Measurements from ENCODE around the gene AGAP1. TPM values are rescaled to one million over a fixed set of nuclear protein-coding genes. Genes with fewer than 3 reads are reported as not detected.
"Not testable (repeated sequence)": the region's sequence is repeated elsewhere in the genome, so short reads cannot be mapped to it uniquely, and the experiment has no call there.

The AGAP1 gene
- polyA plus RNA-seq, 3 donors from 2014 or later: 0.18 to 2.3 (median 0.21) TPM

DNA sequence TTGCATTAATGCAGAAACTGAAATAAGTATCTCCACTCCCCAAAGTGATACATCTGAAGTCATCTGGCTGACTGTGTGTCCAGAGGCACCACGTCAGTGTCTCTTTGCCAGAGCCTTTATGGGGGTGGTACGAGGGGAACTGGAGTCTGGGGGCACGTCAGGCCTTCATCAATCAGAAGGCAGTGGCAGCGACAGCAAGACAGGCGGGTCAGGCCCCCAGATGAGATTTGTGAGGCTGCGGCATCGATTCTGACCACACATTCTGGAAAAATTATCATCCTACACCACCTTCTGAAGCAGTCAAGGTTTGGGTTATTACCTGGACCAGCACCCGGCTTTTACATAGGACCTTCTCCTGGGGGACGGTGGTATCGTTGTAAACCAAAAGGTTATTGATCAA is 450.7 kb downstream of the AGAP1 start:
- Mint-ChIP-seq H3K36me3 (peaks cover 5 to 12% (median 8%) of the 10 kb centered on the region in 3 donors), H3K9me3 (no peaks in the 10 kb centered on the region), H3K27me3 (ENCODE audit: low read depth in 3 of 3) (peaks cover 1 to 3% (median 3%) of the 10 kb centered on the region in 3 donors), H3K4me3 (no peak overlapping the region), H3K4me1 (peaks cover 0 to 2% of the 10 kb centered on the region in 2 donors), H3K27ac (no peak overlapping the region)
- DNase-seq: no peak

DNA sequence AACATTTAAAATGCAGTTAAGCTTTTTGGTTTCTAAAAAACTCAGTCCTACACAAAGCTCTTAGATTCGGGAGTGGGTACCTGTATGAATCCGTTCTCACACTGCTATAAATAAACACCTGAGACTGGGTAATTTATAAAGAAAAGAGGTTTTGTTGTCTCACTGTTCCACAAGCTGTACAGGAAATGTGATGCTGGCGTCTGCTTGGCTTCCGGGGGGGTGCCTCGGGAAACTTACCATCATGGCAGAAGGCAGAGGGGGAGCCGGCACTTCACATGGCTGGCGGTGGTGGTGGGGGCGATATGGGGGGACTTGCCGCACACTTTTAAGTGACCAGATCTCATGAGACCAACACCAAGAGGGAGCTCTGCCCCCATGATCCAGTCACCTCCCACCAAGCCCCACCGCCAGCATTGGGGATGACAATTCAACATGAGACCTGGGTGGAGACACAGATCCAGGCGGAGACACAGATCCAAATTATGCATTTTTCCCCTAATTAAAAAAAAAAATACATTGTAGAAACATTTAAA is 451.8 kb downstream of the AGAP1 start:
- Mint-ChIP-seq H3K36me3 (peaks cover 0 to 7% (median under 1%) of the 10 kb centered on the region in 3 donors), H3K4me3 (no peak overlapping the region), H3K9me3 (no peaks in the 10 kb centered on the region), H3K4me1 (peaks cover 0 to 2% of the 10 kb centered on the region in 2 donors), H3K27ac (no peak overlapping the region), H3K27me3 (ENCODE audit: low read depth in 3 of 3) (peaks cover 3 to 4% (median 3%) of the 10 kb centered on the region in 3 donors)
- no peak for DNase-seq

DNA sequence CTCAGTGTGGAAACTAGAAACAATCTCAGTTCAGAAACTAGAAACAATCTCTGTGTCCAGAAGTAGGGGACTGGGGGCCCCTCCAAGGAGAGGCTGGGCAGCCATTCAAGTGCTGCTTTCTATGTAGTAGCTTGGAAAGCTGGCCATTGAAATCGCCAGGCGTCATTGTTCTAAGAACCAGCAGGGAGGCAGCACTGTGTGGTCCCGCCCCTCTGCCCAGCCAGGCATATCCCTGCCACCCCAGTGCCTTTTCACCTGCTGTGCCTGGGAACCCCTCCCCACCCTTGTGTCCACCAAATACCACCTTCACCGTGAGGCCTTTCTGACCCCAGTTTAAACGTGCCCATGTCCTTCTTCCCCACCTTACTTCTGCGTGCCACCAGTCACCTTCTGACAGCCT is 452.7 kb downstream of the AGAP1 start:
- no peaks in the 10 kb centered on the region for H3K9me3 Mint-ChIP-seq
- H3K4me3 Mint-ChIP-seq: no peak overlapping the region
- H3K36me3 Mint-ChIP-seq: peaks cover 0 to 4% (median 0%) of the 10 kb centered on the region in 3 donors
- DNase-seq: no peak
- H3K4me1 Mint-ChIP-seq: peaks cover 6 to 8% of the 10 kb centered on the region in 2 donors
- peaks cover 3 to 4% (median 3%) of the 10 kb centered on the region in 3 donors for H3K27me3 Mint-ChIP-seq (ENCODE audit: low read depth in 3 of 3)
- no peak overlapping the region for H3K27ac Mint-ChIP-seq

DNA sequence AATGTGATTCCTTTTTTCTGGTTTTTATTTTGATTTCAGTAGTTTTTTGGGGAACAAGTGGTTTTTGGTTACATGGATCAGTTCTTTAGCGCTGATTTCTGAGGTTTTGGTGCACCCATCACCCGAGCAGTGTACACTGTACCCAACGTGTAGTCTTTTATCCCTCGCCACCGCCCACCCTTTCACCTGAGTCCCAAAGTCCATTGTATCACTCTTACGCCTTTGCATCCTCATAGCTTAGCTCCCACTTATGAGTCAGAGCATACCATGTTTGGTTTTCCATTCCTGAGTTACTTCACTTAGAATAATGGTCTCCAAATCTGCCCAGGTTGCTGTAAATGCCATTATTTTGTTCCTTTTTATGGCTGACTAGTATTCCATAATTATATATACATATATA is 453.2 kb downstream of the AGAP1 start:
- not testable (repeated sequence) for H3K36me3 Mint-ChIP-seq; H3K9me3 Mint-ChIP-seq; H3K27me3 Mint-ChIP-seq (ENCODE audit: low read depth in 3 of 3); H3K27ac Mint-ChIP-seq; H3K4me3 Mint-ChIP-seq; DNase-seq
- peaks cover 11 to 13% of the 10 kb centered on the region in 2 donors for H3K4me1 Mint-ChIP-seq

DNA sequence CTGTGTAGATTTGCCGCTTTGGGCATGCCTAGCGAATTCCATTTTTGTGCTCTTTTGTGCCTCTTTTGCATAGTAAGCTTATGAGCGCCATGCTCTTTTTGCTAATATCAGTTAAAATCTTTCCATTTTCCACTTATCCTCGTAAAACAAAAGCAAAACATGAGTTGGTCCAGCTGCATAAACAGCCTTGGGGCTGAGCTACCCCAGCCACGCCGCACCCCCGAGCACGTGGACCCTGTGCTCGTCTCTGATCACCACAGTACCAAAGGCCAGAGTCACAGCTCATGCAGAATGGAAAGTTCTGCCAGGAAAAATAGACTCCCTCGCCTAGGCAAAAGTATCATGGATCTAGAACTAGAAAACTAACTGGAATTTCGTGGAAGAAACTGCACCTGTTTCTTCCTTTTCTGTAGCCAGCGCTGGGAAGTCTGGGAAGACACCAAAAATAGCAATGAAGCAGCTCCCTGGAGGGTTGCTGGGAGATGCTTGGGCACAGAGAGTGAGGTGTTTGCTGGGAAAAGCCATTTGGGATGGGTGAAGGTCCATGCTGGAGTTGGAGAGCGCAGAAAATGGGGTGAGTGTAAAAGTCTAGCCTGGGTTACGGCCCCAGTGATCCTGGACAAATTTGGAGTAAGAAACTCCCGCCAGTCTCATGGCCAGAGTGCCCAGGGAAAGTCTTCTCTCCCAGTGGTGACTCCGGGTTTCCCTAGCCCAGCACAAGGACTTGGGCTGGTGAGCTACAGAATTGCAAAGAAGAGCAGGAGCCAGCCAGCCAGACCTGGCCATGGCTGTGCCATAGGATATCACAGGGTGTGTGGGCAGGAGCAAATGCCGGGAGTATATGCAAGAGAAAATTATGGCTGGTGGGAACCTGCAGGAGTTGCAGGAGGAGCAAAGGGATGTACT is 456.0 kb downstream of the AGAP1 start:
- Mint-ChIP-seq H3K27ac (no peak overlapping the region), H3K9me3 (no peaks in the 10 kb centered on the region), H3K27me3 (ENCODE audit: low read depth in 3 of 3) (peaks cover 3 to 6% (median 4%) of the 10 kb centered on the region in 3 donors), H3K4me1 (peaks cover 32 to 35% of the 10 kb centered on the region in 2 donors), H3K36me3 (peaks cover 0 to 4% (median 2%) of the 10 kb centered on the region in 3 donors), H3K4me3 (no peak overlapping the region)
- DNase-seq: no peak

DNA sequence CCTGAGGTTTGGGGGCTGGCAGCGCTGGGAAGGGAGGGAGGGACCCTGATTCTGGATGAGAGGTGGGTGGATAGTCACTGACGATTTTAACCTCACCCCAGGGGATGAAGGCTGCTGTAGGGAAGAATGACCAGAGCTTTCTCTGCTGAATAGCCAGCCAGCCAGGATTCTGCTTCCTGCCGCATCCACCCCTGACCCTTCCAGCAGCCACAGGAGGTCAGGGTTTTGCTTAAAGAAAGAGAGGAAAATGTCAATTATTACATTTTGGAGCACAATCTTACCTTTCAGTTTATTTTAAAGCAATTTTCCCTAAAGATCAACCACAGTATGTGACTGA is 456.6 kb downstream of the AGAP1 start:
- Mint-ChIP-seq H3K27me3 (ENCODE audit: low read depth in 3 of 3) (peaks cover 3 to 6% (median 3%) of the 10 kb centered on the region in 3 donors), H3K9me3 (no peaks in the 10 kb centered on the region), H3K27ac (no peak overlapping the region), H3K36me3 (peaks cover 0 to 4% (median 3%) of the 10 kb centered on the region in 3 donors), H3K4me1 (peaks cover 38 to 41% of the 10 kb centered on the region in 2 donors), H3K4me3 (no peak overlapping the region)
- DNase-seq: no peak

DNA sequence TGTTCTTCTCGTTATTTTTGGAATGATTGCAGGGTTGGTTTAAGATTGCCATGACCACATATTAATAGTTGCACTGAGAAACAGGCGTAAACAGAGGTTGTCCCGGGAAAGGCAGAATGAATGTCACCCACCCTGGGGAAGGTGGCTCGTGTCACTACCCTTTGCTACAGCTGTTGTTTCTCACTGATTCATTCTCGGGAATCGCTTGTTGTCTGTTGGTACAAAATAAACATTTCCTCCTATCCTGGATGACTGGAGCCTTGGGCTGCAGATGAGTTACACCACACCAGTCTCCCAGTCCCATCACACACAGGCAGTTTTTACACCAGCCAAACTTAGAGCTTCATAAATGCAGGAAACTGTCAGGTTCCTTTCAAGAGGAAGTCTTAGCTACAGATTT is 457.6 kb downstream of the AGAP1 start:
- Mint-ChIP-seq H3K27me3 (ENCODE audit: low read depth in 3 of 3) (peaks cover 3 to 6% (median 3%) of the 10 kb centered on the region in 3 donors), H3K27ac (peak overlapping the region in 1 of 6 donors; percentile 32), H3K4me1 (peaks cover 38 to 40% of the 10 kb centered on the region in 2 donors), H3K4me3 (peak overlapping the region in 3 of 5 donors; percentile 12 to 70 (median 65)), H3K9me3 (no peaks in the 10 kb centered on the region), H3K36me3 (peaks cover 0 to 4% (median 3%) of the 10 kb centered on the region in 3 donors)
- no peak for DNase-seq

DNA sequence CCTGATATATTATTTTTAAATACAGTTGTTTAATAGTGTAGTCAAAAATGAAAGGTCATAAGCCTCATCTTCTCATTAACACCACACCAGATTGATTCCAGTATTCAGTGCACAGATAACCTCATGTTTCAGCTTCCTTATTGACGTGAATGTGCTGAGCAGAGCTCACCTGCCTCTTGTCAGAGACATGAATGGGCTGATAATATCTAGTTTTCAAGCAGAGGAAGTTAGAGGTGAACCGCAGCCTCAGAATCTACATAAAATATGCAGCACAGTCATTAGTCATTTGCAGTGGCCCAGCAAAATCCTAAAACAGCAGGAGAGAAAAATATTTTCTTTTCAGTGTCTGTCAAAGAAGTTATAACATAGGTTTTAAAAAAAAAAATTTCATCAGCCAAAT is 458.1 kb downstream of the AGAP1 start:
- peaks cover 0 to 4% (median 3%) of the 10 kb centered on the region in 3 donors for H3K36me3 Mint-ChIP-seq
- H3K4me1 Mint-ChIP-seq: peaks cover 38 to 40% of the 10 kb centered on the region in 2 donors
- peak overlapping the region in 3 of 5 donors; percentile 19 to 70 (median 65) for H3K4me3 Mint-ChIP-seq
- H3K27me3 Mint-ChIP-seq (ENCODE audit: low read depth in 3 of 3): peaks cover 3 to 6% (median 3%) of the 10 kb centered on the region in 3 donors
- peak overlapping the region in 1 of 6 donors; percentile 32 for H3K27ac Mint-ChIP-seq
- peak; percentile 4 to 45 (median 9) for DNase-seq
- no peaks in the 10 kb centered on the region for H3K9me3 Mint-ChIP-seq

DNA sequence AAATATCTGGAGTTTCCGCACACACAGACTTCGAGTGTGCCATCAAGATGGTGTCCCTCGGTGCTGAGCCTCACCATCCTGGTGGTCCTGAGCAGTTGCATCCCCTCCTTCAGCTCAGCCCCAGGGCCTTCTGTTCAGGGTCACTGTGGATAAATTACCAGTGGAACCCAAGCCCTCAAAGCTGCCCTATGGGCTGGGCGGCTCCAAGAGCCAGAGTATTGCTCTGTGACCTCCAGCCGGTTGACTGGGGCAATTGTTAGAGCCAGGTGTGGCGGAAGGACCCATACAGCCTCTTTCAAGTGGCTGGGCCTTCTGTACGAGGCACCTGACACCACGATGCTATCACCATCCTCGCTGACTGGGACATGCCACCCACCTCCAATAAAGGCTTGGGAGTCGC is 458.9 kb downstream of the AGAP1 start:
- DNase-seq: no peak
- H3K27ac Mint-ChIP-seq: no peak overlapping the region
- peaks cover 0 to 4% (median 3%) of the 10 kb centered on the region in 3 donors for H3K36me3 Mint-ChIP-seq
- H3K9me3 Mint-ChIP-seq: no peaks in the 10 kb centered on the region
- H3K4me1 Mint-ChIP-seq: peaks cover 38 to 40% of the 10 kb centered on the region in 2 donors
- peaks cover 3 to 6% (median 3%) of the 10 kb centered on the region in 3 donors for H3K27me3 Mint-ChIP-seq (ENCODE audit: low read depth in 3 of 3)
- peak overlapping the region in 2 of 5 donors; percentile 7 to 18 for H3K4me3 Mint-ChIP-seq

DNA sequence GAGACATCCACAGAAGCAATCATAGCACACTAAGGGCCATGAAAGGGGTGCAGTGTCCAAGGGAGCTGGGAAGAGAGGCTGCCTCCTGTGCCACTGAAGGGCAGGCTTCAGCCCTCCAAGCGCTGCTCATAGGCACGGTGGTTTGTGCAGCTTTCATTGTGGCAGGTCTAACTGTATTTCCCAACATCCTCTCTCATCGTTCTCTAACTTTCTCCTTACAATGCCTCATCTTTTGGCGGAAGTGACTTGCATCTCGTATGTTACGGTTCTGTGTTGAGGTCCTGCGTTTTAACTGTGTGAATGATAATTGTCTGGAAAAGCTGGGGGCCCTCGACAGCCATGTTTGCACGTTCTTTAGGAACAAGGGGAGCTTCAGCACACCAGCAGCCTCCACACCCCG is 460.4 kb downstream of the AGAP1 start:
- no peak for DNase-seq
- Mint-ChIP-seq H3K36me3 (peaks cover 0 to 3% (median 2%) of the 10 kb centered on the region in 3 donors), H3K9me3 (no peaks in the 10 kb centered on the region), H3K4me1 (peaks cover 38 to 40% of the 10 kb centered on the region in 2 donors), H3K27ac (no peak overlapping the region), H3K27me3 (ENCODE audit: low read depth in 3 of 3) (peaks cover 0 to 5% (median 3%) of the 10 kb centered on the region in 3 donors), H3K4me3 (peak overlapping the region in 4 of 5 donors; percentile 24 to 76 (median 48))

DNA sequence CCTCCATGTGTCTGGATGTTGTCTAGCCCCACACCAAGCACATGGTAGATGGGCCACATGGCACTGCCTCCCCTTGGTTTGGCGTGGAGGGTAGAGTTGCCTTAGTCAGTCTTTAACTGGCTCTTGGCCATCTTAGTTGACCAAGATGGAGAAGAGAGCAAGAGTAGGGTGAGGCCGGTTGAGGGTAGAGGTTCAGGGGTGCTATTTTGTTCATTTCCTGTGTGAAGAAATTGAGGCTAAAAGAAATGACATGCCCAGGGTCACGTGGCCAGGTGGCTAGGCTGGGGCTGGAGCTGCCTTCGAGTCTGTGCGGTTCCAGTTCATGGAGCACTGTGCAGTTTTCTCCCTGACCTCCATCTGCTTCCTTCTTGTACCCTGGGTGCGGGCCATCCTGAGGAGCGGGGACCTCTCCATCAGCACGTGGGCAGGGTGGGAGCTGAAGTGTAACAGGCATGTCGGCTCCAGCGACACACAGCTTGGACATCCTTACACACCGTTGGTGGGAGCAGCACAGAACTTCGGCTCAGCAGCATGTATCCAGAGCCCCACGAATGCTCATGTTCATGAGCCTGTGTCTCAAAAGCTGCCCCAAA is 461.1 kb downstream of the AGAP1 start:
- H3K4me1 Mint-ChIP-seq: peaks cover 38 to 40% of the 10 kb centered on the region in 2 donors
- peak; percentile 28 to 51 (median 35) for DNase-seq
- H3K27me3 Mint-ChIP-seq (ENCODE audit: low read depth in 3 of 3): peaks cover 0 to 3% (median 2%) of the 10 kb centered on the region in 3 donors
- H3K27ac Mint-ChIP-seq: no peak overlapping the region
- H3K9me3 Mint-ChIP-seq: no peaks in the 10 kb centered on the region
- peak overlapping the region; percentile 24 to 76 (median 59) for H3K4me3 Mint-ChIP-seq
- peaks cover 0 to 3% (median 0%) of the 10 kb centered on the region in 3 donors for H3K36me3 Mint-ChIP-seq

DNA sequence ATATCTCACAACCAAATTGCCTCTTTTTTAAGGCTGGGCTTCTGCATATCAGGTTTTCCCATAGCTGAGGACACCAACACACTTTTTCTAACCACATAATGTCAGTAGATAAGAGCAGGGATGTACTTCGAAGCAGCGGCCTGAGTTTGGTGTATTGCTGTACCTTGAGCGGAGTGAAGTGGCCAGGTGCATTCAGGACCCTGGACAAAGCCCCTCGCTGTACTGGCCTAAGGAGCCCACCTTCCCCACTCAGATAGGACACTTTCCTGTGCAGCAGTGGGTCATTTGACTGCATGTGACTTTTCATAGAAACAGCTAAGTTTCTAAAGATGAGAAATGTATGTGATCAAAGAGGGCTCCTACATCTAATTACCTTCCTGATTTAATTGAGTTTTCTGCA is 461.8 kb downstream of the AGAP1 start:
- Mint-ChIP-seq H3K27ac (peak overlapping the region in 1 of 6 donors; percentile 7), H3K9me3 (no peaks in the 10 kb centered on the region), H3K36me3 (peaks cover 0 to 3% (median 0%) of the 10 kb centered on the region in 3 donors), H3K4me3 (no peak overlapping the region), H3K4me1 (peaks cover 38 to 40% of the 10 kb centered on the region in 2 donors), H3K27me3 (ENCODE audit: low read depth in 3 of 3) (peaks cover 0 to 3% (median 2%) of the 10 kb centered on the region in 3 donors)
- DNase-seq: no peak

DNA sequence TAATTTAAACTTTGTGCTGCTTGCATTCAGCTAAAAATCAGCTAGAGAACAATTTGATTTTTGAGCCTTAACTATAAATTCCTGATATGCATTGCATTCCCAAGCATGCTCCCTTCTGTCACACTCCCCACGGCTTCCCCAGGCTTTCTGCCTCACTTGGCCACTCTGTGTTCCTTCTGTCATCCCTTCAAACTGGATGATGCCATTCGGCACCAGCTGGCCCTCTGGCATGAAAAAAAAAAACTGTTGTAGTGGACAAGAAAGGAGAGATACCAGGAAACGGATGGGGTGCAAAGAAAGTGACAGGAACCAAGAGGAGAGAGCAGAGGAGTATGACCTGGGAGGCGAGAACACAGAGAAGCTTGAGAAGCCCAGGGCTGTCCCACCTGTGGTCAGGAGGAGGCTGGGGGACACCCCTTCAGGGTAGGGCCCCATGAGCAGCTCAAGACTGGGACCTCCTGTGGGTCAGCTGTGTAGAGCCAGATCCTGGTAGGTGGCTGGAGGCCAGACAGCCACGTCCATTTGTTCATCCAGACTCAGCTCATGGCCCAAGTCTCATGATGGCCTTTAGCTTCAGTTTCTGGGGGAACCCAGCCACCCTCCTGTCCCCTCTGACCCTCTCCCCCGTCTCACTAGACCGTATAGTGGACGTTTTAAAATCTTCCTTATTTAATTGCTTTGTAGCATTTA is 462.6 kb downstream of the AGAP1 start:
- Mint-ChIP-seq H3K9me3 (no peaks in the 10 kb centered on the region), H3K27ac (peak overlapping the region in 1 of 6 donors; percentile 7), H3K4me3 (no peak overlapping the region), H3K27me3 (ENCODE audit: low read depth in 3 of 3) (peaks cover 0 to 4% (median 3%) of the 10 kb centered on the region in 3 donors), H3K4me1 (peaks cover 34 to 36% of the 10 kb centered on the region in 2 donors), H3K36me3 (peaks cover 0 to 3% (median 0%) of the 10 kb centered on the region in 3 donors)
- DNase-seq: no peak

Measured in immature natural killer cell (primary cell).